GOT3 (cell line): ENCODE measurements around the gene PEAK1.

Experiments
- DNase-seq: peaks from one replicate; lab custom pipeline; 2025; ENCODE audit warnings: mixed read lengths; lab: John Stamatoyannopoulos, UW

The PEAK1 gene, protein sequence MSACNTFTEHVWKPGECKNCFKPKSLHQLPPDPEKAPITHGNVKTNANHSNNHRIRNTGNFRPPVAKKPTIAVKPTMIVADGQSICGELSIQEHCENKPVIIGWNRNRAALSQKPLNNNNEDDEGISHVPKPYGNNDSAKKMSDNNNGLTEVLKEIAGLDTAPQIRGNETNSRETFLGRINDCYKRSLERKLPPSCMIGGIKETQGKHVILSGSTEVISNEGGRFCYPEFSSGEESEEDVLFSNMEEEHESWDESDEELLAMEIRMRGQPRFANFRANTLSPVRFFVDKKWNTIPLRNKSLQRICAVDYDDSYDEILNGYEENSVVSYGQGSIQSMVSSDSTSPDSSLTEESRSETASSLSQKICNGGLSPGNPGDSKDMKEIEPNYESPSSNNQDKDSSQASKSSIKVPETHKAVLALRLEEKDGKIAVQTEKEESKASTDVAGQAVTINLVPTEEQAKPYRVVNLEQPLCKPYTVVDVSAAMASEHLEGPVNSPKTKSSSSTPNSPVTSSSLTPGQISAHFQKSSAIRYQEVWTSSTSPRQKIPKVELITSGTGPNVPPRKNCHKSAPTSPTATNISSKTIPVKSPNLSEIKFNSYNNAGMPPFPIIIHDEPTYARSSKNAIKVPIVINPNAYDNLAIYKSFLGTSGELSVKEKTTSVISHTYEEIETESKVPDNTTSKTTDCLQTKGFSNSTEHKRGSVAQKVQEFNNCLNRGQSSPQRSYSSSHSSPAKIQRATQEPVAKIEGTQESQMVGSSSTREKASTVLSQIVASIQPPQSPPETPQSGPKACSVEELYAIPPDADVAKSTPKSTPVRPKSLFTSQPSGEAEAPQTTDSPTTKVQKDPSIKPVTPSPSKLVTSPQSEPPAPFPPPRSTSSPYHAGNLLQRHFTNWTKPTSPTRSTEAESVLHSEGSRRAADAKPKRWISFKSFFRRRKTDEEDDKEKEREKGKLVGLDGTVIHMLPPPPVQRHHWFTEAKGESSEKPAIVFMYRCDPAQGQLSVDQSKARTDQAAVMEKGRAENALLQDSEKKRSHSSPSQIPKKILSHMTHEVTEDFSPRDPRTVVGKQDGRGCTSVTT (N-terminal part only)

GRCh38 chr15:77419836-77420609 is at the start of gene PEAK1:
Gene PEAK1, minus strand, starts transcription at chr15:77420104. Its CDS starts 238,178 bp downstream, at chr15:77181926.
- DNase-seq = peak; percentile 91

GRCh38 chr15:77468896-77469295 is 49.0 kb upstream of the PEAK1 start:
- DNase-seq = no peak

GRCh38 chr15:77466521-77466920 is 46.6 kb upstream of the PEAK1 start:
- no peak for DNase-seq

DNA sequence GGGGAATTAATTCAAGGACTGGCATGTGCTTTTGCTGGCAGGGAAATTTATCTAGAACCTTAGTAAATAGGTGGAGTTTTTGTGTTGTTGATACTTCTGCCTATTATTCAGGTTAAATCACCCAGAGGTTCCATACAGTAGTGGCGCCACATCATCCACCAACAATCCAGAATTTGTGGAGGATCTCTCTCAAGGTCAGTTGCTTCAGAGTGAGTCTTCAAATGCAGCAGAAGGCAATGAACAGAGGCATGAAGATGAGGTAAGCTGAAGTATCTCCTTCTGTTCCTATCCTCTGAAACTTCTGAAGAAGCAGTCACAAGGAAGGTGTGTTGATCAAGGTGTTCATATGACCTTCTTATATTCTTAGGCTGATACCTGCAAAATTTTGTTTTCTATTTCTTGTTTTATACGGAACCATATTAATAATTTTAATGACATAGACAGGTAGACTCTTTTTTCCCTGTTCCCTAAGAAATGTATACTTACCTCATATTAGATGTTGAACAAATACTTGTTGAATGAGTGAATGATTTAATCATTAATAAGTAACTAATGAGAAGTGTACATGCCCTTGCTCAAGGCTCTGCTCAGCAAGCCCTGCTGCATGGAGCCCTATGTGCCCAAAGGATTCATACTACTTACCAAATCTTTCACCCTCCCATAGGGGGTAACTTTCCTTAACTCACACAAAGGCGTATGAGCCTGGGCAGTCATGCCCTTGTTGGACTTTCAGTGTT is 44.4 kb upstream of the PEAK1 start:
- no peak for DNase-seq

DNA sequence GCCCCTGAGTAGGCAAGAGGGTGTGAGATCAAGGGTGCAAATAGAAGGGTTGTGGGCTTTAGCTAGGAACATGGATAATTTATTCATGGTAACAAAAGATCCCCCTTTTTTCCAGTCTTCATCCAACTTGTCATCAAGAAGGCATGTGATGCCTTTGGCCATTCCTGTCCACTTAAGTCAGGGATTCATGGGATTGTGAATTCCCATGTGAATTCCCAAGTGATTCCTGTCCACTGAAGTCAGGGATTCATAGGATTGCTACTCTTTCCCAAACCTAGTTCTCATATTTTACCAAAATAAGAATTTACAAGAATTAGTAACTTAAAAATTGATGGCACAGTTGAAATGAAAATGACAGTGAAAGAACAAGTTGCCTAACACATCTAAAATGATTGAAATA is 41.6 kb upstream of the PEAK1 start:
- no peak for DNase-seq

DNA sequence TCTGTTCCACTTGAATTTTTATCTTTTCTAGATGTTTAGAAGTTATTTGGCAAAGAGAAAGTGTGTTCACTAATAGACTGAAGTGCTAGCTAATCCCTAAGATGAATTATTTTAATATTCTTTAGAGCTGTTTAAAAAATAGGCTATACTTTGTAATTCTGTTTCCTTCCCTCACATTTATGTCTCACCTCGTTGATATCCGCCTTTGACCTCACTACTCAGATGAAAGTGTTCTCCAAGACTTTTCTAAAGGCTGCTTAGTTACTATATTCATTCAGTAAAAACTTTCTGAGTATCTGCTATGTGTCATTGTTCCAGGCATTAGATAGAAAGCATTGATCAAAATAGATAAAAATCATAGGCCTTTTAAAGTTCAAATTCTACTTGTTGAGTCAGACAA is 39.1 kb upstream of the PEAK1 start:
- DNase-seq = no peak

DNA sequence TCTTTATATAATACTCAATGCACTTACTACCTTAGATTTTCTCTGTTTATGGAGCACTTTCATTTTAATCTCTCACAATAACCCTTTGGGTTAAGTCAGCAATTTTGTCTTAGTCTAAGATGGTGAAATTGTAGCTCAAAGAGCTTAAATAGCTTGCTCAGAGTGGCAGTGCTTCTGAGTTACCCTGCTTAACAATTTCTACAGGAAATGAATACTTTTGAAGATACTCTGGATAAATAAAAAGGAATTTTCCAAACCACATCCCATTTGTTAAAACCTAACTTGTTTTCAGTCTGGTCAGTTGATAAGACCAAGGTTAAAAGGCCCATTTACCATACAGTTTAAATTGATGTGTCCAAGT is 38.0 kb upstream of the PEAK1 start:
- DNase-seq = no peak

GRCh38 chr15:77457191-77457904 is 37.4 kb upstream of the PEAK1 start:
- no peak for DNase-seq

DNA sequence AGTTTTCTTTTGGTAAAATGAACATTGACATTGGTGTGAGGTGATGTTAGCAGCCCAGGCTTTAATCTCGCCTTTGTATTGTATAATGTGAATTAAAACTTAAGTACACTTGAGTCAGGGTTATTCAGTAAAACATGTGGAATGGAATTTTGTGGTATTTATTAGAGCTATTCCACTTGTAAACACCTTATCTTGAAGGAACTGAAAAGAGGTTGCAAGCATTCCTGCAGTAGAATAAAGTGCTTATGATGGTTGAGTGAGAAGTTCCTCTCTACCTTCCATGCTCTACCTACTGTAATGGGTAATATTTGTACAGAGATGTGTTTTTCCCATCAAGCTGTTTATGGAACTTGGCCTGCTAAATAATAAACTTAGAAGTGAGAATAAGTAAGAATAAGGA is 36.8 kb upstream of the PEAK1 start:
- no peak for DNase-seq

DNA sequence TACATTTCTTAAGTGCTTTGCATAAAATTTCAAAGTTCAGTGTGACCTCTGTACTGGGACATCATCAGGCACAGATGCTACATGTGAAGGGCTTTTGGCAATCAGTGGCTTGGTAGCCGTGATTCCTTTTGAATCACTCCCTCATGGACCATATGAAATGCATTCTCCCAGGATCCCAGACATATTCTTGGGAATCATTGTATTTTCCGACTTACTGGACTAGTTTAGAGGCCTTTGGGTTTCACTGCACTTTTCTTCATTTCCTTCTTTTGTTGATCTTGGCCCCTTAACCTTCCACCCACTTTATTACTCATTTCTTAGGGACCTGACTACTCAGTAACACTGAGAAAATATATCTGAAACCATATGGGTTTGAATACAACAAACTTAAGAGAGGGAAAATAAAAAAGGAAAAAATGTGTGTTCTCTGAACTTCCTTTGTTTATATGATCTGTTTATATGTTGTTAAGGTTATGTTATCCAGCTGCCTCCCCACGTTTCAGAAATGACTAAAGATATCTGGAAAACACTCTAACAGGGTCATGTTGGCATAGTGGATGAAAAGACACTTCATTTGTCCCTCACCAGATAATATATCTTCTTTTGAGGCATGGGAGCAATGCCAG is 35.9 kb upstream of the PEAK1 start:
- DNase-seq = no peak

DNA sequence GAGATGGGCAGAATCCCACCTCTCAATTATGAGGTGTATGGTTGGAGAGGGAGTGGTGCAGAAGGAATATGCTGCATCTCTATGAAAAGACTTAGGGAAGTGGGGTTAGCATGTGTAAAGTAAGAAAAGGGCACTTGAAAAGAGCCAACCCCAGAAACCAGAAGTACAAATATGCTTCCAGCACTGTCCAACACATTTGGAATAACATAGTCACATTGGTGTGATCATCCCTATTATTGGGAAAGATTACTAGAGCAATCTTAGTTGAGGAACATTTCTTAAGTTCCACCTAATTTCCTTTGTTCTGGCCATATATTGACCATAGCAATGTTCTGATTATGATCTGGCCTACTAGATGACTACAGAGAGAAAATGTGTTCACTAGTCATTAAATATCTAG is 35.0 kb upstream of the PEAK1 start:
- DNase-seq = no peak

- DNase-seq = no peak
These were observed 34.4 kb upstream of the PEAK1 start for GRCh38 chr15:77454265-77454664.

DNA sequence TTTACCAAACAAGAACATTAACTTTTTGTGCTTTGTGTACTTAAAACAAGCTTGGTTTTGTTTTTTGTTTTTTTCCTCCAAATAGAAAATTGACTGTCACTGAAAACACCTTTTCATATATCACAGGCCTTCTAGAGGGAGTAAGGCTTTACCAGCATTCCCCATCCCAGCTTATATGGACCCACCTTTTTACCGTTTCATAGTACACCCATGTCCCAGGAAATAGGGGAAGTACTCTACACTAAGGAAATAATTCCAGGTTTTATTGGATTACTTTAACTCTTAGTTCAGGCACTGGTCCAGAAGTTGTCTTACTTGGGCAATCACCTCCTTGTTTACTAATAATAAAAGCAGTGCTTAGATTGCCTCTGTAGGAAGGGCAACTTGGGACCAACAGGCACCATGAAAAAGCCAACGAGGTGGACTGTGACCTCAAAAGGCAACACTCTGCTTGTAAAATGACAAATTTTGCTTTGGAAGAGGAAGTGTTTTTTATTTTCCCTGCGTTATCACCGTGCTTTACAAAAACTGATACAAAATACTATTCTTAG is 27.0 kb upstream of the PEAK1 start:
- DNase-seq = no peak

- no peak for DNase-seq
These were observed 20.6 kb upstream of the PEAK1 start for GRCh38 chr15:77440378-77440999.

DNA sequence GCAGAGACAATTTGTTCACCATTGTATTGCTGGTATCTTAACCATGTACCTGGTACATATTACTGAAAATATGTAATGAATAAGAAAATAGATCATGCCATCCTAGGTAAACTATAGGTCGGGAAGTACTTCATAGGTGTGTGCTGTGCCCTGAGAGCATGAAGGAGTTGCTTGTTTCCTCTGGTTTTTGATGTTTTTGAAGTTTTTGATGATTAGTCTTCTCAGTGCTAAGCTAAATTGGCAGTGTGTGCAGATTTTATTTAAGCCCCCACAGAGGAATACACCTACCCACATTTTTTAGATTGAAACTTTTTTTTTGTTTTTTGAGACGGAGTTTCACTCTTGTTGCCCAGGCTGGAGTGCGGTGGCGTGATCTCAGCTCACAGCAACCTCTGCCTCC is 17.4 kb upstream of the PEAK1 start:
- DNase-seq = no peak

DNA sequence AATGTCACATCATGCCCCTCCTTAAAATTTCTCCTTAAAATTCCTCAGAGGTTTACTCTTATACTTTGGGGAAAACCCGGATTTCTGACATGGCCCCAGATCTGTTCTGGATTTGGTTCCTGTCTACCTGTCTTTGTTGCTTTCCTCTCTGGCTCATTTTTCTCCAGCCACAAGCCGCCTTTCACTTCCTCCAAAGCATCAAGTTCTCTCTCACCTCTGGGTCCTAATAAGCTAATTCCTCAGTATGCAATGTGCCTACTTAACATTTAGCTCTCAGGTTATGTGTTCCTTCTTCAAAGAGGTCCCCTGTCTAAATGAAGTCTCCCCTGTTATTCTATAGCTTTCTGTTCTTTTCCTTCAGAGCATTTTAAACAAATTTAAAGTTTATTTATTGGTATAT is 16.9 kb upstream of the PEAK1 start:
- DNase-seq = no peak

DNA sequence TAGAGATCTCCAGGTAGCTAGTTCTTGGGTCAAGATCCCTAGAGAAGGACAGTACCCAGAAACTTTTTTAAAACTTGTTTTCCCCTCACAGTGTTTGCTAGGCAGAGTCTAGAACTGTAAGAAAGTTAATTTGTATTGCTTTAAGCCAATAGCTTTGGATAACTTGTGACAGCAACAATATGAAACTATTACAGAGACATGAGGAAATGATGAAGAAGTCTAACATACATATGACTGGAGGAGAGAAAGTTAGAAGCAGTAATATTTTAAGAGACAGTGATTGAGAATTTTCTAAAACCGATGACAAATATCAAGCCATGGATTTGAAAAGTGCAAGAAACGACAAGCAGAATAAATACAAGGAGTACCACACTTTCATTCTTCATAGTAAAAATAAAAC is 10.7 kb upstream of the PEAK1 start:
- DNase-seq = no peak

DNA sequence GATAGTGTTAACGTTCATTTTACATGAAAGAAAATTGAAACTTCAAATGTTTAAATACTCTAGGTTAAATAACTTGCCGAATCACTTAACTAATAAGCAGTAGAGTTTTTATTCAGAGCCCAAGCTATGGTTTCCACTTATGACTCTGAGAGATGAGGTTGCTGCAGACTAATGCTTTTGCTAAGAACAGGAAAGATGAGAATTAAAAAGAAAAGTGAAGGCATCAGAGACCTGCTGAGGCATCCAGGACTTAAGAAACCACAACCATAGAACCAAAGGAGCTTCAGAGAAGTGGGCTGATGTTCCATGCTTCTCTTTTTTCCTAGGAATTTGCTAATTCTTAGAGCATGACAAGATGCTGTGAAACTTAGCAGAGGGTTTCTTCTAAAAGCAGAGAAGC is 10.3 kb upstream of the PEAK1 start:
- DNase-seq = no peak

GRCh38 chr15:77426871-77427270 is 7.0 kb upstream of the PEAK1 start:
- no peak for DNase-seq
